ENCODE results near the gene PARD3B.

Gene PARD3B

DNA sequence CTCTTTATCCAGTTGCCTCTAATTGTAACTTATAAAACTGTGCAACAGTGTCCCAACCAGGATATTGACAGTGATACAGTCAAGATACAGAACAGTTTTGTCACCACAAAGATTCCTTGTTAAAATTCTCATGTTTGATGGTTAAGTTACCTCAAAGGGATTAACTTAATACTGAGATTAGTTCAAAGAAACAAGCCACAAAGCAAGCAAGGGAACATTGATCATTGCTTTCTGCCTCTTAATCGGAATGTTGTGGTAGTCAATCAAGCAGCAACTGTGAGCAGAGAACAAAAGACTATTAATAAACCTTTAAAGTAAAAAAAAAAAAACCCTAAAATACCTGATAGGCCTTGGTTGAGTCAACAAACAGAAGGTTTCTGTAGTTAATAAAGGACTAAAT, 352.3 kb downstream of the PARD3B start:
- DNase-seq (ENCODE audit: low read depth) = no peak

DNA sequence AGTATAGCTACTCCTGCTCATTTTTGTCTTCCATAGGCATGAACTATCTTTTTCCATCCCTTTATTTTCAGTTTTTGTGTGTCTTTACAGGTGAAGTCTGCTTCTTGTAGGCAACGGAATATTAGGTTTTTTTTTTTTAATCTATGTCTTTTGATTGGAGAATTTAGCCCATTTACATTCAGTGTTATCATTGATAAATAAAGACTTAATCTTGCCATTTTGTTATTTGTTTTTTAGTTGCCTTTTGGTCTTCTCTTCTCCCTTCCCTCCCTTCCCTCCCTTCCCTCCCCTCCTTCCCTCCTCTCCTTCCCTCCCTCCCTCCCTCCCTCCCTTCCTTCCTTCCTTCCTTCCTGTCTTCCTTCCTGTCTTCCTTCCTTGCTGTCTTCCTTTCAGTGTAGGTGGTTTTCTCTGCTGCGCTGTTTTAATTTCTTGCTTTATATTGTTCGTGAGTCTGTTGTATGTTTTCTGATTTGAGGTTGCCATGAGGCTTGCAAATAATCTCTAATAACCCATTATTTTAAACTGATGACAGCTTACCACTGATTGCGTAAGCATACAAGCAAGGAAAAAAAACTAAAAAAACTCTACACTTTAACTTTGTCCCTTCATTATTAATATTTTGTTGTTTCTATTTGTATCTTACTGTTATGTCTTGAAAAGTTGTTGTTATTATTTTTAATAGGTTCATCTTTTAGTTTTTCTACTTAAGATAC, 353.8 kb downstream of the PARD3B start:
- DNase-seq (ENCODE audit: low read depth) = no peak

DNA sequence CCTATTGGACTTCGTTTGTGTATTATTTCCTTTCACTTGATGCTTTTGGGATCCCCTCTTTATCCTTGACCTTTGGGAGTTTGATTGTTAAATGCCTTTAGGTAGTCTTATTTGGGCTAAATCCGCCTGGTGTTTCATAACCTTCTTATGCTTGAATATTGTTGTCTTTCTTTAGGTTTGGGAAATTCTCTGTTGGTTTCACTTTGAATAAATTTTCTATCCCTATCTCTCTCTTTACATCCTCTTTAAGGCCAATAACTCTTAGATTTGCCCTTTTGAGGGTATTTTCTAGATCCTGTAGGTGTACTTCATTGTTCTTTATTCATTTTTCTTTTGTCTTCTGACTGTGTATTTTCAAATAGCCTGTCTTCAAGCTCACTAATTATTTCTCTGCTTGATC, 354.7 kb downstream of the PARD3B start:
- no peak for DNase-seq (ENCODE audit: low read depth)

DNA sequence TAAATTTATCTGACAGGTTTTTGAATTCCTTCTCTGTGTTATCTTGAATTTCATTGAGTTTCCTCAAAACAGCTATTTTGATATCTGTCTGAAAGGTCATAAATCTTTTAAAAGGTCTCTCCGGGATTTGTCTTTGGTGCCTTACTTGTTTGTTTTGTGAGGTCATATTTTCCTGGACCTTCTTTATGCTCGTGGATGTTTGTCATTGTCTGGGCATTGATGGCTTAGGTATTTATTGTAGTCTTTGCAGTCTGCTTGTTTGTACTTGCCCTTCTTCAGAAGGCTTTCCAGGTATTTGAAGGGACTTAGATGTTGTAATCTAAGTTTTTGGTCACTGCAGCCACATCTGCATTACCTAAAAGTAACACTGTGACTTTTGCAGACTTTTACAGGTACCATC, 355.2 kb downstream of the PARD3B start:
- DNase-seq (ENCODE audit: low read depth) = no peak

DNA sequence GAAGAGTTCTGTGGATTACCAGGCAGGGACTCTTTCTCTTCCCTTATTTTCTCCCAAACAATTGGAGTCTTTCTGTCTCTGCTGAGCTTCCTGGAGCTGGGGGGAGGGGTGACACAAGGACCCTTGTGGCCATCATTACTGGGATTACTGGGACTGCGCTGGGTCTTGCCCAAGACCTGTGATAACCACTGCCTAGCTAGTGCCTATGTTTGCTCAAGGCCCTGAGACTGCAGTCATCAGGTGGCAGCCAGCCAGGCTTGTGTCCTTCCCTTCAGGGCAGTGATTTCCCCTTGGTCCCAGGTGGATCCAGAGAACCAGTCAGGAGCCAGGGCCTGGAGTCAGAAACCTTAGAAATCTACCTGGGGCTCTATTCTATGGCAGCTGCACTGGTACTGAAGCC, 355.6 kb downstream of the PARD3B start:
- DNase-seq (ENCODE audit: low read depth) = no peak

DNA sequence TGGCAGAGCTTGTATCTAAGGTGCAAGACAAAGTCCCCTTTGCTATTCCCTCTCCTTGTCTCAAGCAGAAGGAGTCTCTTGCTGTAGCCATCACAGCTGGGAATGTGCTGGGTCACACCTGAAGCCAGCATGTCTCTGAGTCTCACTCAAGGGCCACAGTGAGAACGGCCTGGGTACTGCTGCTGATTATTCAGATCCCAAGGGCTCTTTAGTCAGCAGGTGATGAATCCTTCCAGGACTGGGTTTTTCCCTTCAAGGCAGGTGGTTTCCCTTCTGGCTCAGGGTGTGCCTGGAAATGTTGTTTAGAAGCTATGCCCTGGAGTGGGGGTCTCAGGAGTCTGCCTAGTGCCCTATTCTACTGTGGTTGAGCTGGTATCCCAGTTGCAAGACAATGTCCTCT, 356.3 kb downstream of the PARD3B start:
- no peak for DNase-seq (ENCODE audit: low read depth)

- DNase-seq (ENCODE audit: low read depth) = no peak
Observed at GRCh38 chr2:204909791-204910190, 364.5 kb downstream of the PARD3B start.

GRCh38 chr2:204913312-204913711, 368.0 kb downstream of the PARD3B start:
- no peak for DNase-seq (ENCODE audit: low read depth)

DNA sequence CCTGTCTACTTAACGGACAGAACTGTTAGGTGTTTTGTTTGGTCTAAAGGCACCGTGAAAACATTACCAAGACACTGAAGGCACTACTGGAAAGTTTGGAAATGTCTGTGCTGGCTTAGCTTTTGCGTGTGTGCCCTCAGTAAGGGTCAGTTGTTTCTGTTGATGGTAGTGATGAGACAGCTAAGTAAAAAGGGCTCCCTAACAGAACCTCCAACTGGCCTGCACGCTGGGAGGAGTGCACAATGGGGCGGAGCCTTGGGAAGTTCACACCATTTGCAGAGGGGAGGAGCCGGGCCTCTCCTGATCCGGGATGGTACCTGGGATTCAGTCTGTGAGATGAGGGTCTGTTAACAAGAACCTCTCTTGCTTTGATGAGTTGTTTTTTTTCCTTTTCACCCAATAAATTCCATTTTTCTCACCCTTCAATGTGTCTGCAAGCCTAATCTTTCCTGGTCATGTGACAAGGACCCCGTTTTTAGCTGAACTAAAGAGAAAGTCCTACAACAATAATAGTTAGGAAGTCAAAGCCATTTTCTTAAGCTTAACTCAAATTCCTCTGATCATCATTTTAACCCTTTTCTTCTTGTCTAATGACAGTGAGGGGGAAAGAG, 368.7 kb downstream of the PARD3B start:
- DNase-seq (ENCODE audit: low read depth) = no peak

DNA sequence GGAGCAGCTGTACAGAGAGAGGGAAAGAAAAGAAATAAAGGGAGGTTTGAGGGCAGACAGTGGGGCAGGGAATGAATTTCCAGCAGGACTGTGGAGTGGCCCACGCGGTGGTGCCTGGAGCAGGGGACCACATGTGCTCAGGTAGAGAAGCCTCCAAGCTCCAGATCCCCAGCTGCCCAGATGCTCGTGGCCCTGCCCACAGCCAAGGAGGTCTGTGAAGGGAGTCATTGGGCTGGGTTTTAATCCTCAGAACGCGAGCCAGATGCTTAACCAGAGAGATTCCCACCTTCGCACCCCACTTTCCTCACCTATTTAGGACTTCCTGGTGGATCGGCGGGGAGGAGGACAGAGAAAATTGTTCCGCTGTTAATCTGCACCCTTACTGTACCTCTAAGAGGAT, 369.4 kb downstream of the PARD3B start:
- DNase-seq (ENCODE audit: low read depth) = no peak

DNA sequence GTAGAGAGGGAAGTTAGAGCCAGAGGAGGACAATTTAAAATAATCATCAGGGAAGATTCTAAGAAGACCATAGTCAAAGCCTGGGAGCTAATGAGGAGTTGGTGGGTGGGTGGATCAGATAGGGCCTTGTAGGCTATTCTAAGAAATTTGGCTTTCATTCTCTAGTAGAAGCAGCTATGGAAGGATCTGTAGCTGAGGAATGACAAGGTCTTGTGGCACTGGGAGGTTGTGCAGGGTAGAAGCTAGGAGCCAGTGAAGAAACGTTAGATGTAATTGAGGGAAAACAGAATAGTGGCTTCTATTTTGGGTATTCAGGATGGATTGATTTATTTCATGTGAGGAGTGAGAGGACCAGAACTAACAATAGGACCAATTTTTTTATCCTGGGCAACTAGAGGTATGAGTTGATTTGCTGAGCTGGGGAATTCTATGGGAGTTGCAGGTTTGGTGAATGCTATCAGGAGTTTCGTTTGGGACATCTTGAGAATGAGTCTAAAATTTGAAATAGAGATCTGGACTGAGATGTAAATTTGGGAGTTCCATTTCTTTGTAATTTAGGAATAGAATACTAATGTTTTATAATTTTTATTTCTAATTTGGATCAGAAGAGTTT, 371.9 kb downstream of the PARD3B start:
- no peak for DNase-seq (ENCODE audit: low read depth)

GRCh38 chr2:204920776-204921175, 375.5 kb downstream of the PARD3B start:
- DNase-seq (ENCODE audit: low read depth) = no peak

DNA sequence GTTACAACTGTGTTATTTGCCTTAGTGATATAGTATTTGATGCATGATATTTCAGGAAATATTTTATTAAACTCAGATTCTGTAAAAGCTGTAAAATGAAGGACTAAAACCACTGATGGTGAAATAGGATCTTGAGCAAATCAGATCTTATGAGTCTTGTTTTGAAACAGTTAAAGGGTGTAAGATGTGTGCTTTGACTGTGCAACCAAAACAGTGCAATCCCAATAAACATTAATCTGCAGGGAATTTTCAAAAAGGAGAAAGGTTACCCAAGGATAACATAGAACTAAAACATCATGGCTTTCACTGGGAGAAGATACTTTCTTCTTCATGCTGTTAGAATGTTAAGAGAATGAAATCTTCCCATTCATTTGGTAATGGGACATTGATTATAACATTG, 378.7 kb downstream of the PARD3B start:
- DNase-seq (ENCODE audit: low read depth) = no peak

DNA sequence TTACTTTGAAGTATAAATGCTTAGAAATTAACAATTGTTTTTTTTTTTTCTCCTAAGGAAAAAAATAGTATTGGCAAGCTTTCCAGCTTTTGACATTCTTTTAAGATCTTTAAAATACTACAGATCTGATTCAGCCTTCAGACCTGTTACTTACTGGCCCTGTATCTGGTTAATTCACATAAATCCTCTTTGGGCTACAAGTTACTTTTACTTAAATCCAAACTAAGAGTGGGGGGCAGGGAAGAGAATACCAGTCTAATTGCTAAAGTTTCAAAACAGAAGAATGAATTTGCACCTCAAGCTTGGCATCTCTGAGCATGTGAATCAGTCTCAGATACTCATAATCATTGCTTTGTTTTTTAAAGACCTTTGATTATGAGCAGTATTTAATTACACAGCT, 386.3 kb downstream of the PARD3B start:
- DNase-seq (ENCODE audit: low read depth) = no peak

- no peak for DNase-seq (ENCODE audit: low read depth)
Observed at GRCh38 chr2:204933735-204934374, 388.6 kb downstream of the PARD3B start.

- DNase-seq (ENCODE audit: low read depth) = no peak
Observed at GRCh38 chr2:204944927-204945326, 399.7 kb downstream of the PARD3B start.

- DNase-seq (ENCODE audit: low read depth) = no peak
Observed at GRCh38 chr2:204945376-204945775, 400.1 kb downstream of the PARD3B start.

- DNase-seq (ENCODE audit: low read depth) = no peak
Observed at GRCh38 chr2:204946892-204947291, 401.6 kb downstream of the PARD3B start.

GRCh38 chr2:204947405-204947804, 402.1 kb downstream of the PARD3B start:
- DNase-seq (ENCODE audit: low read depth) = no peak

DNA sequence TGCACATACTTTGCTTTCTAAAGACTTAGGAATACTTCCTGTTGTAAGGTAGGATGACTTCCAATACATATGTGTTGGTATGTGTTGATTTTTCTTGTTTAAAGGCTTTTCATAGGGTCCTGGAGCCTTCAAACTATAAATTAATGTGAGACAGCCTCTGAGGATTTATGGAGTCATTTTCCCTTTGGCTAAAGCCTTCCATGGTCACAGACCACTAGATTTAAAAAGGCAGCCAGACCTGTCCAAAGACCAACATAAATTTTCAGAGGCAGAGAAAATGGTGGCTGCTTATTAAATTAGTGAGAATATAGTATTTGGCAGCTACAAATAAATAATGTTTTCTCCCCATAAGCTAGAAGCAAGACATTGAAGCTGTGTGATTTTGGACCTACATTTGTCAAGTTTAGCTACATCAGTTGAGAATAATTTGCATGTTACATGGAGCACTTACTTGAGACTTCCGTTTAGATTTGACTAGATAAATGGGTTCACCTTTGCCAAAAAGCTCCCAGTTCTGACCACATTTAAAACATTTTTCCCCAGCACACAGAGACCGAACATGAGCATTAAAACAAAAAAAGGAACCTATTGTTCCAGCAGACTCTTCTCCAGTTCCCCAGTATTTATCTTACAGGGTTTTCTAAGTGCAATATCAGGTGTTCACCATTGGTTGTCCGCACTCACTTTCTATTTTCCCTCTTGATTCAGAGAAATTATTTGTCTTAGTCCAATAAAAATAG, 402.9 kb downstream of the PARD3B start:
- no peak for DNase-seq (ENCODE audit: low read depth)

GRCh38 chr2:204948822-204949221, 403.5 kb downstream of the PARD3B start:
- DNase-seq (ENCODE audit: low read depth) = no peak

- DNase-seq (ENCODE audit: low read depth) = no peak
Observed at GRCh38 chr2:204950695-204951346, 405.5 kb downstream of the PARD3B start.
